Hair follicle dermal papilla cell (primary cell): ENCODE measurements around the gene C10orf62. TPM values are rescaled to one million over a fixed set of nuclear protein-coding genes. Genes with fewer than 3 reads are reported as not detected.

Experiments used
- total RNA-seq: library from RNA; depleted of rRNA; stranded (reverse); fragments of >200 nt; gene quantifications from 2 replicates; pipeline ENCODE4 v1.2.3, GENCODE V29; 2012

Gene C10orf62, protein sequence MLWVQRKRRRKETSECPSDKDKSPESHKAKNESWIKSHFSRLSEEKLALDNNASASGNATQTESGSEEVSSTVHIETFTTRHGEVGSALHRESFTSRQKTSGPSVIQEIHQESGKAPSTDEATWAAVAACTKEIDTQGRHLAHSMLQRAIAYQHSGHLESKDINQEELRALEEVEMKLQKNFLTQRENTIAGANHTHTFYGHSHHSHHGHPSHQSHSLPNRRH
- total RNA-seq = 0.49 TPM in 1 of 2 replicates, not detected in the other

DNA sequence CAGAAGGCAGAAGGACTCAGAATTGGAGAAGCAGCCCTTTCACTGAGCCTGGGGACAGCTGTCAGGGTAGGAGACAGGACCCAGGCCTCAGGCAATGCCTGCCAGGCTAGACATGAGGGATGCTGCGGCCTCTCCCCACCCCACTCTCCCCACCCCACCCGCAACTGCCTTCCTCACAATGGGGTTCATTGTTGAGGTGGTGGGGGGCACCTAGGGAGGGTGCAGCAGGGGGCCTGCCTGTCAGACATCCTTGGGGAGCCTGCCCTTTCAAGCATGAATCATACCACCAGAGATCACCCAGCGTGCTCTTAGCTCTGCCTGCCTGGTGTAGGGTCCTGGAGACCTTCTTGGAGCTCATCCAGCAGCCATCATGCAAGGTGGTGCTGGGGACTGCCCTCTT, at the start of gene C10orf62:
TSS of gene C10orf62 (plus strand) at position 243 of the 400 bp plus-strand sequence. CDS start 177 bp downstream, outside the sequence.

DNA sequence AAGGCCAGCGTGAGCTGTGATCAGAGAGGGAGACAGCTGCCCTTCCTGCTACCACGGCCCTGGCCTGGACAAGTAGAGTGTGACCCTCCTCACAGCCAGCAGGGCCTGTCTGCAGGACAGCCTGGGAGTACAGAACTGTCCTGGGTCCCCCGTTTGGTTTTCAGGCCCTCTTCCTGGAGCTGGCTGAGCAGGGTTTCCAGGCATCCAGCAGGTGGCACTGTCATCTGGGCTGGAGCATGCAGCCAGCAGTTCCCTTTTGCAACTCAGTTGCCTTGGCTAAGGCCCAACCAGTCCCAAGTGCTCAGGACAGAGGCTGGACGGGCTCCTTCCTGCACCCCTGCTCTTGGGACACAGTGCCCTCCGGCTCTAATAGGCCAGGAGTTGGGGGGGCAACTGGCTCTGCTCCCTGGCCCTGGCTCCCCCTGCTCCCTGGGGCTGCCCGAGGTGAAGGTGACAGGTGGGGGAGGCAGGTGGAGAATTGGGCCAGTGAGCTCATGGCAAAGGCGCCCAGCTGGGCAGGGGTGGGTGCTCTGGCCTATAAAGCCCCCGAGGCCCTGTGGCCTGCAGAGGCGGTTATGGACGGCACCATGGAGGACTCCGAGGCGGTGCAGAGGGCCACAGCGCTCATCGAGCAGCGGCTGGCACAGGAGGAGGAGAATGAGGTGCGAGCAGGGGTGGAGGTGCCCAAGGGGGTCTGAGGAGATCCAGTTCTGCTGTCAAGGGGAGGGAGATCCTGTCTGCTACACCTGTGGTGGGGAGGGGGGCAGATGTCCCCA, 17.1 kb upstream of the C10orf62 start, which contains the start of gene ANKRD2:
TSS of gene ANKRD2 (plus strand) at position 566 of the 776 bp plus-strand sequence. CDS start at position 576, 10 bp downstream.

DNA sequence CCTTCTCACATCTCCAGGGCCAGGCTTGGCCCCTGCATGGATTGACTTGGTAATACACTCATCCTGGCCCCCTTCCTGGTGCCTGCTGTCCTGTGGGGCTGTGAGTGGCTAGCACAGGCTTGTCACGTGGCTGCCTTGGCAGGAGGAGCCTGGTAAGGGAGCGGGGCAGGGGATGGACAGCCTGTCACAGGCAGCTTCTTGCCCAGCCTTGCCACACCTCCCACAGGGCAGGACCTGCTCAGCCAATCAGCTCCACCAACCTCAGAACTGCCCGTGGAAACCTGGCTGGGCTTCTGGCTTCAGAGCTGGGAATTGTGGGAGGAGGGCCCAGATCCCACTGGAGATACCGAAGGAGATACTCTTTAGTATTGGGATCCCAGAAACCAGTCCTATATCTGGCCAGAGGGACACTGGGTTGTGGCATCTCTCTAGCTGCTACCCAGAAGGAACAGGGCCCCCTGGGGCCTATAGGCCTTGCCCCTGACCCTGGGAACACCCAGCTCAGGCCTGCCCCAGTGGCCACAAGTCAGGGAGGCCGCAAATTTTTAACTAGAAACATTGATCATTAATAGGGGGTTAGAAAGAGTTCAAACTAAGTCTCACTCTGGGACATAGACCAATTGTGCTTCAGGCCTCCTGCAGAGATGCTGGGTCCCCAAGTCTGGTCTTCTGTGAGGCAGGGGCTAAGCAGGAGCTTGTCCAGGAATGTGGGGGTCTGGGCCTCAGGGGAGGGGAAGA, 5.3 kb upstream of the C10orf62 start, which contains the start of gene HOGA1:
TSS of gene HOGA1 (plus strand) at position 330 of the 738 bp plus-strand sequence. CDS start at position 645, 315 bp downstream.

GRCh38 chr10:97632949-97633884, 43.7 kb downstream of the C10orf62 start, which contains the start of gene MORN4:
Gene MORN4 (minus strand): TSS chr10:97633500. CDS start chr10:97619653, 13,847 bp downstream.

GRCh38 chr10:97640174-97640867, 50.8 kb downstream of the C10orf62 start, which contains the start of gene PI4K2A:
Gene PI4K2A (plus strand): TSS chr10:97640671. CDS start chr10:97640743, 72 bp downstream.

Other genes starting within 250 kb of the C10orf62 start
- 20.4 and 27.7 TPM in 2 replicates for gene RRP12, start 188.4 kb upstream of the C10orf62 start, total RNA-seq
- 478 and 494 TPM in 2 replicates for gene PGAM1, start 163.5 kb upstream of the C10orf62 start, total RNA-seq
- gene EXOSC1, start 143.7 kb upstream of the C10orf62 start, total RNA-seq = 25.5 and 29.9 TPM in 2 replicates
- gene ZDHHC16, start 143.5 kb upstream of the C10orf62 start, total RNA-seq = 58.9 and 63.1 TPM in 2 replicates
- gene MMS19, start 91.3 kb upstream of the C10orf62 start, total RNA-seq = 94.9 and 97.0 TPM in 2 replicates
- gene UBTD1, start 90.8 kb upstream of the C10orf62 start, total RNA-seq = 28.2 and 34.6 TPM in 2 replicates
- 0.24 and 0.32 TPM in 2 replicates for gene ANKRD2, start 16.9 kb upstream of the C10orf62 start, total RNA-seq
- gene HOGA1, start 5.3 kb upstream of the C10orf62 start, total RNA-seq = 1.5 and 1.6 TPM in 2 replicates
- gene MORN4, start 43.8 kb downstream of the C10orf62 start, total RNA-seq = 5.0 and 5.8 TPM in 2 replicates
- 29.7 and 37.8 TPM in 2 replicates for gene PI4K2A, start 51.0 kb downstream of the C10orf62 start, total RNA-seq
- gene AVPI1, start 97.5 kb downstream of the C10orf62 start, total RNA-seq = 23.5 and 32.1 TPM in 2 replicates
- gene MARVELD1, start 124.0 kb downstream of the C10orf62 start, total RNA-seq = 63.3 and 68.2 TPM in 2 replicates
- gene ZFYVE27, start 147.4 kb downstream of the C10orf62 start, total RNA-seq = 19.8 and 20.6 TPM in 2 replicates
- not detected in 2 replicates for gene SFRP5, start 182.3 kb downstream of the C10orf62 start, total RNA-seq